NCI-H146 treated with DMSO at 0.1 percent for 48 hours (cell line): ENCODE measurements around the gene ZNF397.
"Not testable (repeated sequence)": the region's sequence is repeated elsewhere in the genome, so short reads cannot be mapped to it uniquely, and the experiment has no call there.

Experiments used
- DNase-seq: peaks from one replicate; lab custom pipeline; 2025; ENCODE audit not compliant: unreplicated experiment; lab: John Stamatoyannopoulos, UW

The ZNF397 gene

DNA sequence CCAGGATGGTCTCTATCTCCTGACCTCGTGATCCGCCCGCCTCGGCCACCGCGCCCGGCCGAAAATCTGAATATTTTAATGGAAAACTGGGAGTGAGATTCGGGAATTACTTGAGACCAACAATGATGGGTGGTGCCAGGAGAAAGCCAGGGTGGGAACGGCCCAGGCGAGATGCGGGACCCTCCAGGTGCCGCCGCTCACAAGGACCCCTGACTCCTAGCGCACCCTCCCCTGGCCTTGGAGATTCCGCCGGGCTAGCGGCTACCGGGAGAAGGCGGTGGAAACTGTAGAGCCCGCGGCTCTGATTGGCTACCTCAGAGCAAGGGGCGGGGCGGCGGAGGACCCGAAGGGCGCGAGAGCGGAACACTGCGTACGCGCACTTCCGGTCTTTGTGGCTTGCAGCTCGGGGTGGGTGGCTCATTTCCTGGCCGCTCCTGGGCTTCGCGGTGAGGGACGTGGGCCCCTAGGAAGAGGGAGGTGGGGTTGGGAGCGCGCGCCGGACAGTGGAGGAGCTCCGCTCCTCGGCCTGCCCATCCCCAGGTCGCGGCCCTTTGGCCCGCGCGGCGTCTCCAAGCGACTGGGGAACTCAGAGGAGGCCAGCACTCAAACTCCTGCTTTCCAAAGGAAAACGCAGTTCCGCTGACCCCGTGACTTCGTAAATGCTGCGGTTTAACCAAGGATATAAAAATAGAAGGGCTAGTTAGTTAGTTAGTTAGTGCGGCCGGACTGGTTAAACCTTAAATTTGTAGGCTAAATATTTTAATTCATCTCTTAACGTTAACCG is at the start of gene ZNF397:
TSS of gene ZNF397 (plus strand) at position 371 of the 784 bp plus-strand sequence. CDS start 1,437 bp downstream, outside the sequence.
- peak; percentile 99 for DNase-seq

DNA sequence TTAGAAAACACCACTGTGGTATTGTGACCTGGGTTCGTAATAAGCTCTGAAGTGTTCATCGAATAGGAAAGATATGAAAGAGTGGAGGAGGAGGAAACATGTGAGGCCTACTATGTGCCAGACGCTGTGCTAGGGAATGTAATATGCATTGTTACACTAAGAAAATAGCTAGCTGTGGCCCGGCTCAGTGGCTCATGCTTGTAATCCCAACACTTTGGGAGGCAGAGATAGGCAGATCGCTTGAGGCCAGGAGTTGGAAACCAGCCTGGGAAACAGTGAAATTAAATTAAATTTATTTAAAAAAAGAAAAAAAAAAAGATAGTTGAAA is 49.2 kb upstream of the ZNF397 start:
- no peak for DNase-seq

DNA sequence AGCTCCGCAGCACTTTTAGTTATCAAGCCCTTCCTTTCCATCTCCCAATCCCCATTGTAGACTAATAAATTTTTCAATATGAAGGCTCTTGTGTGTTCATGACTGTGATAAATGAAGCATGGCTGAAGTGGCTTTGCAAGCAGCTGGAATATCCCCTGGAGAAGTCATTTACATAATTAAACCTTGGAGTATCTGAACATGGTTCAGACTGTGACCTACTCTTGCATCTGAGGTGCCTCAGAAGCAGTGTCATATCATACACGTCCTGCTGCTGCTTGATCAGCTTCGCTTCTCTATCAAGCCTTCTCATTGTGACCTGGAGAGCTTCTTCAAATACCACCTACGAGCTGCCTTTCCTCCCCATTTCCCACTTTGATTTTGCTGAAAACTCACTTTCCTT is 48.4 kb upstream of the ZNF397 start:
- no peak for DNase-seq

DNA sequence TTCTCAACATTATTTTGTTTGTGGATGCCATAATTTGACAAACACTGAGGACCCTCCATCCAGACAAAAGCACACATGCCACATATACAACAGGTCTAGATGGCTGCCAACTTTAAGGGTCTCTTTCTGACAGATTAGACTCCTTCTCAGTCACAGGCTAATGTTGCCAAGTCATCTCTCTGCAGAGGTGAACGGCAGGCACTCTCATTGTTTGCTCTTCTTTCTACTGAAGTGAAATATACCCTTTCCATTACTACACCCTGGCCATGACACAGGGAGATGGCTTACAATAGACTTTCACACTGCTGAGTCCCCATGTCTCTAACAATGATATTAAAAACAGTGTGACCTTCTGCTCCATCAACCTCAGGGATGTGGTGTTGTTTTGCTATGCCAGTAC is 47.5 kb upstream of the ZNF397 start:
- no peak for DNase-seq

DNA sequence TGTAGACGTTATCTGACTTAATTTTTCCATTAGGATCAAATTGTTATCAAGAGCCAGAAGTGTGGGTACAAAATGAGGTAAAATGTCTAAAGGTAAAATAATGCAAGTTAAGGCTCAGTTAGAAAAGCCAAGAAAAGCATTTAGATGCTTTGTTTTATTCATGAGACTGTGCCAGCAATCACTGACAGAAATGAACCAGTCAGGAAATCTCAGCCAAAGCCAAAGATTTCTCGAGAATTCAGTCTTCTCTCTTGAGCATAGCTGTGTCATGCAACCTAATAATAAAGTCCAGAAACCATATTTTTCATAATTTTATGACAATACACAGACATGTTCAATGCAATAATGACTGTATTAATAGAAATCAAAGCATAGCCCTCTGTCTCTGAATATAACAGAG is 43.5 kb upstream of the ZNF397 start:
- DNase-seq: no peak

DNA sequence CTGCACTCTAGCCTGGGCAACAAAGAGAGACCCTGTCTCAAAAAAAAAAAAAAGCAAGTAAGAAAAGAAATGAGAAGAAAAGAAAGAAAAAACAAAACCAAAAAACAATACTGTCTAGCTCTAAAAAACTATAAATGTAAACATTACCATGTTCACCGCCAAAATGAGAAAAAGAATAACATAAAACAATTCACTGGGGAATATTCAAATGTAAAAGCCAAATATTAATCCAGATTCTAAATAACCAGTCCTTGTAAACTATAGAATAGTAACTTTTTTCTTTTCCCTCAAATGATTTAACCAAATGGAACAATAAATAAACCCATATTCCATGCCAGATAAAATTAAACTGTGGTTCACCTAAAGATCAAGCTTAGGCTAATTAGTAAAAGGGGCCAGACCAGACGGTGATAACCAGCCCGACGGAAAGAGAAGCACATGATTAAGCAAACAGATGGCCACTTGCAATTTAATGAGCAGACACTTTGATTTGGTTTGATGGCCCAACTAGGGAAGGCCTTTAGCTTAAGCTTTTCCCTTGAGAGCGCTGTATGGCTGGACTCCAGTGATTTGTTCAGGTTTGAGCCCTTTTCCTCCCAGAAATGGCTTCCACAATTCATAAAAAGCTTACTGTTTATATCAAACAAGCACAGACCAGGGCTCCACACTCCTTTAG is 39.4 kb upstream of the ZNF397 start:
- DNase-seq: no peak

DNA sequence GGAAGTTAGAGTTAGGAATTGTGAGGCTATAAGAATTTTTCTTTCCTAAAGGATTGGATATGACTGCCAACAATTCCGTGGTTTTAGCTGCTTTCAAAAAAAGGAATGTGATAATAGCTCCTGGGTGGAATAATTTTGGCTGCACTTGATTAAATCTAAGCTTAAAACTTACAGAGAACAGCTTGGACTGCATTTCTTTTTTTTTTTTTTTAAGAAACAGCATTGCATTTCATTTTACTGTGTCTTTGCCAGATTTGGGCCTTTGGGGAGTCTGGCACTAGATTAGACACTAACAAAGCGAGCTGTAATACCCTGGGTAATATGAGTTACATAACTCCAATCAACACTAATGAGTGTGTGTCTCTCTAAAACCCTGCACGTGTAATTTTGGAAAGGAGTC is 37.8 kb upstream of the ZNF397 start:
- no peak for DNase-seq

DNA sequence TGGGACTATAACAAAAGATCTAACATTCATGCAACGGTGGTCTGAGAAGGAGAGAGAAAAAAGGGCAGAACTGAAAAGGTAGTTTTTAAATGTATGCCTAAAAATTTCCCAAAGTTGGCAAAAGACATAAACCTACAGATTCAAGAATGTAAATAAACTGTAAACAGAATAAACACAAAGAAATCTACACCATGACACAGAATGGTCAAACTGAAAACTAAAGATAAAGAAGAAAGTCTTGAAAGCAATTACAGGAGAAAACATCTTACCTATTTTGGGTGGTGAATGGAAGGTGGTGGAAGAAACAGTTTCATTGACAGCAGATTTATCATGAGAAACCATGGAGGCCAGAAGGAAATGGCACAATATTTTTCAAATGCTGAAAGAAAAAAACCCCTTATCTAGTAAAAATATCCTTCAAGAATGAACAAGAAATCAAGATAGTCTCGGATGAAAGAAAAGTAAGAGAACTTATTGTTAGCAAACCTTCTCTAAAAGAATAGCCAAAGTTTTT is 35.6 kb upstream of the ZNF397 start:
- no peak for DNase-seq

DNA sequence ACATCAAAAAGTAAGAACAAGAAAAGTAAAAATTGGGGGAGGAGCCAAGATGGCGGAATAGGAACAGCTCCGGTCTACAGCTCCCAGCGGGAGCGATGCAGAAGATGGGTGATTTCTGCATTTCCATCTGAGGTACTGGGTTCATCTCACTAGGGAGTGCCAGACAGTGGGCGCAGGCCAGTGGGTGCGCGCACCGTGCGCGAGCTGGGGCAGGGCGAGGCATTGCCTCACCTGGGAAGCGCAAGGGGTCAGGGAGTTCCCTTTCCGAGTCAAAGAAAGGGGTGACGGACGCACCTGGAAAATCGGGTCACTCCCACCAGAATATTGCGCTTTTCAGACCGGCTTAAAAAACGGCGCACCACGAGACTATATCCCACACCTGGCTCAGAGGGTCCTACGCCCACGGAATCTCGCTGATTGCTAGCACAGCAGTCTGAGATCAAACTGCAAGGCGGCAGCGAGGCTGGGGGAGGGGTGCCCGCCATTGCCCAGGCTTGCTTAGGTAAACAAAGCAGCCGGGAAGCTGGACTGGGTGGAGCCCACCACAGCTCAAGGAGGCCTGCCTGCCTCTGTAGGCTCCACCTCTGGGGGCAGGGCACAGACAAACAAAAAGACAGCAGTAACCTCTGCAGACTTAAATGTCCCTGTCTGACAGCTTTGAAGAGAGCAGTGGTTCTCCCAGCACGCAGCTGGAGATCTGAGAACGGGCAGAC is 34.9 kb upstream of the ZNF397 start:
- DNase-seq: not testable (repeated sequence)

DNA sequence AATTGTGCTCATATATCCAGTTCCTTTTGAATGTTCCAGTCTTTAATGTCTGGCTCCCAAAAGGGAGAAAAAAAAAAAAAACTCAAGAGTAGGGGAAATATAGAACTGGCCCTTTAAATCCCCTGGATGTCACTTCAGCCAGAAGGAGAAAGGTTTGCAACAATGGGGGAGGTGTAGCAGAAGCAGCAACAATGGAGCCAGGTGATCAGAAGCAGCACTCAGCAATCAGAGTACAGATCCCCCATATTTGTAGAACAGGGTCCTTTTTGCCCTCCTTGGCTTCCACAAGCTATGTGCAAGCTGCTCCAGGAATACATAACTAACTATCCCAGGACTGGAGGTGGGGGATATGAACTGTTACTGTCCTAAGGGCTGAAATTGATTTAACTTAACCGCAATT is 25.8 kb upstream of the ZNF397 start:
- DNase-seq: peak; percentile 14

DNA sequence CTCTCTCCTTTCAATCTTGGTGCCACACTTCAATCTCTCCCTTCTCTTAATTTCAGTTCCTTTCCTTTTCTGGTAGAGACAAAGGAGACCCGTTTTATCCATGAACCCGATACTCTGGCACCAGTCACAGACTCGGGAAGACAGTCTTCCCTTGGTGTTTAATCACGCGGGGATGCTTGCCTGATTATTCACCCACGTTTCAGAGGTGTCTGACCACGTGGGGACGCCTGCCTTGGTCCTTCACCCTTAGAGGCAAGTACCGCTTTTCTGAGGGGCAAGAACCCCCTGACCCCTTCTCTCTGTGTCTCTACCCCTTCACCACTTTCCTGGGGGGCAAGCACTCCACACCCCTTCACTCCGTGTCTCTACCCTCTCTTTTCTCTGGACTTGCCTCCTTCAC is 24.2 kb upstream of the ZNF397 start:
- DNase-seq: not testable (repeated sequence)

DNA sequence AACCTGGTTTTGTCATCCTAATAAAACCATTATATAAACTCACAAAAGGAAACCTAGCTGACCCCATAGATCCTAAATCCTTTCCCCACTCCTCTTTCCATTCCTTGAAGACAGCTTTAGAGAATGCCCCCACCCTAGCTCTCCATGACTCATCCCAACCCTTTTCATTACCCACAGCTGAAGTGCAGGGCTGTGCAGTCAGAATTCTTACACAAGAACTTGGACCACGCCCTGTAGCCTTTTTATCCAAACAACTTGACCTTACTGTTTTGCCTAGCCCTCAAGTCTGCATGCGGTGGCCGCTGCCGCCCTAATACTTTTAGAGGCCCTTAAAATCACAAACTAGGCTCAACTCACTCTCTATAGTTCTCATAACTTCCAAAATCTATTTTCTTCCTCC is 21.5 kb upstream of the ZNF397 start:
- not testable (repeated sequence) for DNase-seq

DNA sequence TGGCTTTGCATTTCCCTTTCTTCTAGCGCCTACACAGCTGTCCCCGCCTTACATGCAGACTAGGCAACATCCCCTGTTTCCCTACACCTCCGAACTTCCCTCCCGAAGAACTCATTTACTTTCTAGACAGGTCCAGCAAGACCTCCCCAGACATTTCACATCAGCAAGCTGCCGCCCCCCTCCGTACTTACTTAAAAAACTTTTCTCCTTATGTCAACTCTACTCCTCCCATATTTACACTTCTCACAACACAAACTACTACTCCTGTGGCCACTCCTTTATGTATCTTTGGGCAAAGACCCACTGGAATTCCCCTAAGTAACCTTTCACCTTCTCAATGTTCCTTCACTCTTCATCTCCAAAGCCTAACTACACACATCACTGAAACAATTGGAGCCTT is 20.4 kb upstream of the ZNF397 start:
- no peak for DNase-seq

DNA sequence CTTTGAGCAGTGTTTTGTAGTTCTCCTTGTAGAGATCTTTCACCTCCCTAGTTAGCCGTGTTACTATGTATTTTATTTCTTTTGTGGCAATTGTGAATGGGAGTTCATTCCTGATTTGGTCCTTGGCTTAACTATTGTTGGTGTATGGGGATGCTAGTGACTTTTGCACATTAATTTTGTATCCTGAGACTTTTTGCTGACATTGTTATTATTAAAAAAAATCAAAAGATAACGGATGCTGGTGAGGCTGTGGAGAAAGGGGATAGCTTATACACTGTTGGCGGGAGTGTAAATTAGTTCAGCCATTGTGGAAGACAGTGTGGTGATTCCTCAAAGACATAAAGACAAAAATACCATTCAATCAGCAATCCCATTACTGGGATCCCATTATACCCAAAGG is 17.0 kb upstream of the ZNF397 start:
- no peak for DNase-seq

DNA sequence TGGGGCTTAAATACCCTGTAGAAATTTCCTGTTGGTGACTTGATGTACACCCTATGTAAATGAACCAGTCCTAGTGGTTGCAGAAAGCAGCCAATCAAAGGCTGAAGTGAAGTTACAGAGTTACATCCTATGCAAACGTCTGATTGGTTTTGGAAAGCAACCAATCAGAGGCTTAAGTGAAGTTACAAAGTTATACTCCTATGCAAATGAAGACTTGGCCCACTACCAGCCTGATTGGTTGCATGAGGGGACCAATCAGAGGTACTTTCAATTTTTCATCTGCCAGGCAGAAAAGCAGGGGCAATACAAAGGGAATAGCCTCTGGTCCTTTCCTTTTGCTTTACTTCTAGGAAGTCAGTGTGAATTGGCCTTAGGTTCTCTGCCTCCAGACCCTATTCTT is 13.6 kb upstream of the ZNF397 start:
- DNase-seq: no peak

DNA sequence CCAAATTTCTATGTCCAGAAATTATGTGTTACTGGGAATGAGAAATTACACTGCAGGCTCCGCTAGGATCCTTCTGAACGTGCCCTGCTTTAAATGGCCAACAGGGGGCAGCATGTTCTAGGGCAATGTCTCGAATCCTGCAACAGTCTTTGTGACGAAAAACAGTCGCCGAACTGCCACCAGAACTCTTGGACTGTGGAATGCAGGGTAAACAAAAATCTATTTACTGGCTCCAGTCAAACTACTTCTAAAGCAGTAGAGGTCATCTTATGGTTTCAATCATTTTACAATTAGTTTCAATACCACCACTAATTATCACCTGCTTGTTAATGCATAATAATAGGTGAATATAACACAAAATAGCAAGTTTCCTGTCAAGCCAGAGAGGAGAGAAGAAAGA is 9.8 kb upstream of the ZNF397 start:
- DNase-seq: peak; percentile 83

DNA sequence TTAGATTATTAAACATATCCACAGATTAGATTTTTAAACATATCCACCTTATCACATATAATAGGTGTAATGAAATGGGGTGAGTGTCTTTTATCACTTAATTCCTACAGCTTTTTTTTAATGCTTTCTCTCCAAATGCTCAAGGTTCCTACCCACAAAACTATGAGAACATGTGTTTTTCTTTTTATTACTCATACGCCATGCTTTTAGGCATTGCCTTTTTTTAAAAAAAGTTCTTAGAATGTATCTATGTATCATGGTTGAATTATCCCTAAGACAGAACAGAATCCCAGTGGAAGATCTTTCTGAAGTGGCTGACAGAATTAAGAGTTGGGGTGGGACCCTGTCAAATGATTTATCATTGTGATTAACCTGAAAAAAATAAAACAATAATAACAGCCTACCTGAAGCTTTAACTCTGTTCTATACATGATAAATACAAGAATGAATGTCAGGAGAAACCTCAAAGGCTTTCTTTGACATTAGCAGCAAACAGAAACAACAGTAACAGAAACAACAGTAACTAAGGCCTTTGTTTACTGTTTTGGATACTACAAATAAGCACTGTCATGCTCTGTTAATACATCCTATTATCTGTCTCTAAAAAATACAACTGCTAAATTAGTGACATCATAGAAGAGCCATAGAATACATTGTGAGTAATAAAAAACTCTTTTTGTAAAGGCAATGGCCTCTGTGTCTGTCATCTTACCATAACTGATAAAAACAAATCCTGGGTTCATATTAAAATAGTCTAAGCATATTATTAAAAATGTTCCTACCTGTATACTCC is 4.1 kb upstream of the ZNF397 start:
- no peak for DNase-seq

DNA sequence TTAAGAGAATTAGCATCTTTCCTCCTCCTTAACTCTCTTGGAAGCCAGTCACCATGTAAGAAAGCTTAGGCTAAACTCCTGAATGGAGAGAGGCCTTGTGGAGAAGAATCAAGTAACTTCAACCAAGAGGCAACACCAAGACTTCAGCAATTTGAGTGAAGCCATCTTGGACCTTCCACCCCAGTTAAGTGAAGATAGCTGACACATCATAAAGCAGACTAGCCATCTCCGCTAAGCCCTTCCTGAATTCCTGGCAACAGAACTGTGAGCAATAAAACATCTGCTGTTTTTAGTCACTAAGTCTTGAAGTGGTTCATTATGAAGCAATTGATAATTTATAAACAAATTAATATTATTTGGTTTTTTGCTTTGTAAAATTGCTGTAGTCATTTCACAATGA is 1.5 kb upstream of the ZNF397 start:
- DNase-seq: no peak

DNA sequence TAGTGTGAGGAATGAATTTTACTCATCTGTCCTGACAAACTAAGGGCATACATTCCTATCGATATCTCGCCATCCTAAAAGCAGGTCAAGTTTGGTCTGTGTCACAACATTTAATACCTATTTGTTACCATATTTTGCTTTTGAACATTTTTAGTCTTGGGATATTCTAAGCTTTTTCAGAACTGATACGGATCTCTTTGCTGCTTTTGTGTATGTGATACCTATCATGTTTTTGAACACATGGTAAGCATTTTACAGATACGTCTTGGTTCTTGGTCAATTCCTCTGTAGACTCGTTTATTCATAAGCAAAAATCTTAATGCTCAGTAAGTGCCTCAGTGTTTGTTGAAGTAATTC is 592 bp downstream of the ZNF397 start:
- peak; percentile 50 for DNase-seq

DNA sequence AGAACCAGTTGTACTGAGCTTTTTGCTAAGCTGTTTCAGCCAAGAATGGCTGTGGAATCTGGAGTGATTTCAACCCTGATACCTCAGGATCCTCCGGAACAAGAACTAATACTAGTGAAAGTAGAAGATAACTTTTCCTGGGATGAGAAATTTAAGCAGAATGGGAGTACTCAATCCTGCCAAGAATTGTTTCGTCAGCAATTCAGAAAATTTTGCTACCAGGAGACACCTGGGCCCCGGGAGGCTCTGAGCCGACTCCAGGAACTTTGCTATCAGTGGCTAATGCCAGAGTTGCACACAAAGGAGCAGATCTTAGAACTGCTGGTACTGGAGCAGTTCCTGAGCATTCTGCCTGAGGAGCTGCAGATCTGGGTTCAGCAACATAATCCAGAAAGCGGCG is 1.6 kb downstream of the ZNF397 start:
- DNase-seq: no peak

DNA sequence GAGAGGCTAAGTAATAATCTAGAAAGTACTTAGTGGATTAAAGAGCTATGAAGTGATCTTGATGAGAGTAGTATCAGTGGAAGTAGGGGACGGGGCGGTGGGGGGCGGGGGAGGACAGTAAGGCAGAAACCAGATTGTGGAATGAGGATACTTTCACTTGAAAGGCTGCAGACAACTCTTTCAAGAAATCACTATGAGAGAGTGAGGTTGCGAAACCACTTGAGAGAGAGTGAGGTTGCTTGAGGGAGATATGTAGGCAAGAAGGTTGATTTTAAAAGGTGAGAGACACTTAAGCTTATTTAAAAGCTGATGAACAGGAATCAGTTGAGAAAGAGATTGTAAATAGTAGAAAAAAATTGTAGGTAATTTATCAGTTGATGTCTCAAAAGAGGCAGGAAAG is 3.8 kb downstream of the ZNF397 start:
- no peak for DNase-seq
